Activated T-cell treated with anti-CD3 and anti-CD28 coated beads for 4 hours (primary cell): ENCODE data around the gene WDR31.
"Not testable (repeated sequence)": the region's sequence is repeated elsewhere in the genome, so short reads cannot be mapped to it uniquely, and the experiment has no call there.

Source experiments
- DNase-seq: peaks from one replicate; pipeline ENCODE4 v3.0.0-alpha.2; 2020

WDR31 gene

DNA sequence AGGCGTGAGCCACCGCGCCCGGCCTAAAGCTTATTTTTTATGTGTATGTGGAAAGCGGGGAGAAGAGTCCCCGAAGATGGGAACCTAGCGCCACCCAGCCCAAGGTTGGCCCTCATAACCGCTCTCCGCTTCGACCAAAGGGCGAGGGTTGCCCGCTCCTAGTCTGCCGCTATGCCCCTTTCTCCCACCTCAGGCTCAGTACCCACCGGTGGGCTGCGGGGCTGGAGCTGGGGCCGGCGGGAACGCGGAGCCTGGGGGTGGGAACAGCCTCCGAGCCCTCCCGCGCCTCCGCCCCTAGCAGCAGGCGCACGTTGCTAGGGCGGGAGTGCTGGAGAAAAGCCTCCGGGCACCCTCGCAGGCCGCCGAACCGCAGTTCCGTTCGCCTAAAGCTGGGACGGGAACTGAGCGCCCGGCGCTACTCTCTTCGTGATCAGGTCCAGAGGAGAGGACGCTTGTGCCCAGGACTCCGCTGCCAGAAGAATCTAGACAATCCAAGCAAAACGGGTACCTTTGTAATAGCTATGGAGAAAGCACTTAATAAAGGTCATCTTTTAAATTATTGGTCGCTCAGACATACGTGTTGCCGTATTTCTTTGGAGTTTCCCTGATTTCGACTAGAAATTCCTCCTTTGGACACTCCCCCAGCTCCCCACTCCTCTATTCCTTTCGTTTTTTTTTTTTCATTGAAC, at the start of gene WDR31:
WDR31 (minus strand) TSS at position 265 of the 689 bp plus-strand sequence. CDS start 8,253 bp downstream, outside the sequence.
- DNase-seq, result peak; percentile 71

DNA sequence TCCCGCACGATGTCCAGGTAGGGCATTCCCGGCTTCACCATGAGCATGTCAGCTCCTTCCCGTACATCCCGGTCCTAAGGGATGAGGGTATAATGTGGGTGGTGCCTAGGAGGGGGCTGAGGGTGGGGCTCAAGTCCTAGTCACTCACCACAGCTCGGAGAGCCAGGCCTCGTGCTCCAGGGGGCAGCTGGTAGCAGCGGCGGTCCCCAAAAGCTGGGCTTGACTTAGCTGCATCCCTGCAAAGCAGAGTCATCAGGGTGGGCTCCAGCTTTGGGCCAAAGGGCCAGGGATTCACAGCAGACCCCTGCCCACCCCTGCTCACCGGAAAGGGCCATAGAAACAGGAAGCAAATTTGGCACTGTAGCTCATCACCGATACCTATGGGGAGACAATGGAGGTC, 49.4 kb upstream of the WDR31 start:
- DNase-seq, result no peak

DNA sequence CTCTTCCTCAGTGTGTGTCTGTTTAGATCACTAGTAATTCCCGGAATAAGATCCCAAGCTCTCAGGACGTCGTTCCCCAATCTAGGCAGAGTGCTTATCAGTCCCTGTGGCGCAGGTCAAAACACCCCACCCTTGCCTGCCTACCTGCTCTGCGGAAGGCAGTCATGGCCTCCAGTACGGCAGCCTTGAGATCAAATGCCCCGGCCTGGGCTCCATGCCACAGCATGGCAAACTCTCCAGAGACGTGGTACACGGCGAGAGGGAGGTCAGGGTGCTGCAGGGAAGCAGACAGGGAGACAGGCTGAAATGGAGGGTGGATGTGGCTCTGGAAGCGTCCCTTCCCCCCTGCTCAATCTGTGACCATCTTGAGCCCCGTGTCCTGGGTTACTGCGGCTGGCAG, 48.8 kb upstream of the WDR31 start:
- DNase-seq, result no peak

DNA sequence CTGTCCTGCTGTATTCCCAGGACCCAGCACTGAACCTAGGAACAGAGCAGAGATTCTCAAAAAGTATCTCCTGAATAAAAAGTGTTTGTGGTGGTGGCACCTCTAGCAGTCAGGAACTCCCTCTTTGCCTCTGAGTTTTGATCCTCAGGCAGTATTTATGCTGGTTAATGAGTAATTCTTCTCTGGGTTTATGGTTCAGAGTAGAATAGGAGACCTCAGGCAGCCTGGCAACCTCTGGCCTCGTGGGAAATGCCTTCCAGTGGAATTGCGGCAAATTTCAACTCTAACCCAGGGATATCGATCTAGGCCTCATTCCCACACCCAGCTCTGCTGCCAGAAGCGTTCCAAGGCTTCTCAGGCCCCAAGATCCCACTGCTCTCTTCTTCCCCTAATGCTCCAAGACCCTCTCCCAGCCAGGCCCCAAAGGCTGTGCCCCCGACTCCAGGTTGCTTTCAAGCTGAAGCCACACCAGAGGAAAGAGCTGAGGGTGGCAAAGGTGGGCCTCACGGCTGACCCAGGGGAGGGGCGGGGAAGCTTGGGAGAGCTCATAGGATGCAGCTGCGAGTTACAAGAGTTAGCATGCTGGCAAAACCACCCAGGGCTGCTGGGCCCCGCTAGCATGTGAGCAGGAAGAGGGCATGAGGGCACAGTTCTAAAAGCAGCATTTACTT, 47.6 kb upstream of the WDR31 start:
- DNase-seq, result no peak

DNA sequence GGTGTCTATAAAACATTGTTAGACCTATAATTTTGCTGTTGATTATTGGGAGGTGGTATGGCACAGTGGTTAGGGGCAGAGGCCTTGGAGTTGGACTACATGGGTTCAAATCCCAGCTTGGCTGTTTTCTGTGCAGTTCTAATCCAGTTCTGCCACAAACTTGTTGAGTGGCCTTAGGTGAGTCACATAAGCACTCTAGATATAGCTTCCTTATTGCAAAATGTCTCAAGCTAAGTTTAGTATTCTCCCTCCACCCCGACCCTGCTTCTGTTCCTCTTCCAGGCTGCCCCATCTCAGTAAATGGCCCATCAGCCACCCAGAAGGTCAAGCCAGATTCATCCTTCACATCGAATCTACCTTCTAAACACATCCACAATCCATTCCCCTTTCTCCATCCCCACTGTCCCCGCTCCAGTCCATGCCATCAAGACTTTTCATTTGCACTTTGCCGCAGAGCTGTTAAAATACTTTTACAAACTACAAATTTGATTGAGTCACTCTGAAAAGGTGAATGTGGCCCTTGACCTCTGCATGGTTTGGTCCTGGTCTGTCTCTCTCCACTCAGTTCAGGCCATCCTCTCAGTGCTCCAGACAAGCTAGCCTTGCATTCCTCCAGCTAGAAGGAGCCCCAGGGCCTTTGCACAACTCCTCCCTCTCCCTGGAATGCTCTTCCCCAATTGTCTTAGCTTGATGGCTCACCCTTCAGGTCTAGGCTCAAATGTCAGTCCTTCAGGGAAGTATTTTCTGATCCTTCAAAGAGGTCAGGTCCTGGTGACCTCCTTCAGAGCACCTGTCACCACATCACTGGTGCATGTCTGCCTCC, 46.7 kb upstream of the WDR31 start:
- no peak for DNase-seq

DNA sequence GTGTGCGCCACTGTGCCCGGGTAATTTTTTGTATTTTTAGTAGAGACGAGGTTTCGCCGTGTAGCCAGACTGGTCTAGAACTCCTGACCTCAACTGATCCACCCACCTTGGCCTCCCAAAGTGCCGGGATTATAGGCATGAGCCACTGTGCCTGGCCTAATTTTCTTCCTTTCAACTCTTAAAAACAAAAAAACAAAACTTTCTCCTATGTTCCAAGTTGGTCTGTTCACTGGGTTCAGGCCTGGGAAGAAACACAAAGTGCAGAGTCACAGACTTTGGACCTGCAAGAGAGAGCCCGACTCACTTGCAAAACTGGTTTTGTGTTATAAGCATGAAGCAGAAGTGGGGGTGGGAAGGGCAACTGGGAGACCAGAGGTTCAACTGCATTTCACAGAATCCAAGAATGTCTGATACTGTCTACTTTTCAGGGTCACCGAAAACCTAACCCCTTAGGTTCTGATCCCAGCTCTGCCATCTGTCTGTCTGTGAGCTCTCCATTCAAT, 41.9 kb upstream of the WDR31 start:
- DNase-seq, result no peak

DNA sequence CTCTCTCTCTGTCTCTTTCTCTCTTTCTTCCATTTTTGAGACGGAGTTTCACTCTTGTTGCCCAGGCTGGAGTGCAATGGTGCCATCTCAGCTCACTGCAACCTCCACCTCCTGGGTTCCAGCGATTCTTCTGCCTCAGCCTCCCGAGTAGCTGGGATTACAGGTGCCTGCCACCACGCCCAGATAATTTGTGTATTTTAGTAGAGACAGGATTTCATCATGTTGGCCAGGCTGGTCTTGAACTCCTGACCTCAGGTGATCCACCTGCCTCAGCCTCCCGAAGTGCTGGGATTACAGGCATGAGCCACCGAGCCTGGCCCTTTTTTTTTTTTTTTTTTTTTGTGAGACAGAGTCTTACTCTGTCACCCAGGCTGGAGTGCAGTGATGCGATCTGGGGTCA, 41.4 kb upstream of the WDR31 start:
- not testable (repeated sequence) for DNase-seq

DNA sequence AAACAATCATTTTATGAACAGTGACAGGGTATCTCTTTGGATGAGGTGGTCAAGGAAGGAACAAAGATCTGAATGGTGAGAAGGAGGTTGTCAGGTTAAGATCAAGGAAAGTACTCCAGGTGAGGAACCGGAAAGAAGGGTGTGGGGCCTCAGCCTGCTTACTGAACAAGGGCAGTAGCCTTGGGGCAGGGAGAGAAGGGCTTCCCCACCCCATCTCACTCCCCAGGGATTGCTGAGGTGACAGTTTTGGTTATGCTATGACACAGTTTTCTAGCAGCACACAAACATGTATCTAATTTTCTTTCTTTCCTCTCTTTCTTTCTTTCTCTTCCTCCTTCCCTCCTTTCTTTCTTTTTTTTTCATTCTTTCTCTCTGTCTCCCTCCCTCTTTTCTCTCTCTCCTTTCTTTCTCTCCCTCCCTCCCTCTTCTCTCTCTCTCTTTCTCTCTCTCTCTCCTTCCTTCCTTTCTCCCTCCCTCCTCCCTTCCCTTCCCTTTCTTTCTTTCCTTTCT, 40.8 kb upstream of the WDR31 start:
- DNase-seq, result no peak

DNA sequence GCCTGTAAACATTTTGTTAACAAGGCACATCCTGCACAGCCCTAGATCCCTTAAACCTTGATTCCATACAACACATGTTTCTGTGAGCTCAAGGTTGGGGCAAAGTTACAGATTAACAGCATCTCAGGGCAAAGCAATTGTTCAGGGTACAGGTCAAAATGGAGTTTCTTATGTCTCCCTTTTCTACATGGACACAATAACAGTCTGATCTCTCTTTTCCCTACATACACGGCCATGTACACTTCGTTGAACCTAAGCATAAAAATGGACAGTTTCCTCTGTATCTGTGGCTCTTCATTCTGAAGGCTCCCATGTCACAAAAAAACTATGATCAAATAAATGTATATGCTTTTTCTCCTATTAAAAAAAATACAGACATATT, 39.7 kb upstream of the WDR31 start:
- DNase-seq, result not testable (repeated sequence)

DNA sequence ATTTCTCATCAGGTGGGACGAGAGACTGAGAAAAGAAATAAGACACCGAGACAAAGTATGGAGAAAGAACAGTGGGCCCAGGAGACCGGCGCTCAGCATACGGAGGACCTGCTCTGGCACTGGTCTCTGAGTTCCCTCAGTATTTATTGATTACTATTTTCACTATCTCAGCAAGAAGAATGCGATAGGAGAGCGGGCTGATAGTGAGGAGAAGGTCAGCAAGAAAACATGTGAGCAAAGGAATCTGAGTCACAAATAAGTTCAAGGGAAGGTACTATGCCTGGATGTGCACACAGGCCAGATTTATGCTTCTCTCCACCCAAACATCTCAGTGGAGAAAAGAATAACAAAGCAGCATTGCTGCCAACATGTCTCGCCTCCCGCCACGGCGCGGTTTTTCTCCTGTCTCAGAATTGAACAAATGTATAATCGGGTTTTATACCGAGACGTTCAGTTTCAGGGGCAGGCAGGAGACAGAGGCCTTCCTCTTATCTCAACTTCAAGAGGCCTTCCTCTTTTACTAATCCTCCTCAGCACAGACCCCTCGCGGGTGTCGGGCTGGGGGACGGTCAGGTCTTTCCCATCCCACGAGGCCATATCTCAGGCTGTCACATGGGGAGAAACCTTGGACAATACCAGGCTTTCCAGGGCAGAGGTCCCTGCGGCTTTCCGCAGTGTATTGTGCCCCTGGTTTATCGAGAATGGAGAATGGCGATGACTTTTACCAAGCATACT, 39.2 kb upstream of the WDR31 start:
- DNase-seq, result not testable (repeated sequence)

DNA sequence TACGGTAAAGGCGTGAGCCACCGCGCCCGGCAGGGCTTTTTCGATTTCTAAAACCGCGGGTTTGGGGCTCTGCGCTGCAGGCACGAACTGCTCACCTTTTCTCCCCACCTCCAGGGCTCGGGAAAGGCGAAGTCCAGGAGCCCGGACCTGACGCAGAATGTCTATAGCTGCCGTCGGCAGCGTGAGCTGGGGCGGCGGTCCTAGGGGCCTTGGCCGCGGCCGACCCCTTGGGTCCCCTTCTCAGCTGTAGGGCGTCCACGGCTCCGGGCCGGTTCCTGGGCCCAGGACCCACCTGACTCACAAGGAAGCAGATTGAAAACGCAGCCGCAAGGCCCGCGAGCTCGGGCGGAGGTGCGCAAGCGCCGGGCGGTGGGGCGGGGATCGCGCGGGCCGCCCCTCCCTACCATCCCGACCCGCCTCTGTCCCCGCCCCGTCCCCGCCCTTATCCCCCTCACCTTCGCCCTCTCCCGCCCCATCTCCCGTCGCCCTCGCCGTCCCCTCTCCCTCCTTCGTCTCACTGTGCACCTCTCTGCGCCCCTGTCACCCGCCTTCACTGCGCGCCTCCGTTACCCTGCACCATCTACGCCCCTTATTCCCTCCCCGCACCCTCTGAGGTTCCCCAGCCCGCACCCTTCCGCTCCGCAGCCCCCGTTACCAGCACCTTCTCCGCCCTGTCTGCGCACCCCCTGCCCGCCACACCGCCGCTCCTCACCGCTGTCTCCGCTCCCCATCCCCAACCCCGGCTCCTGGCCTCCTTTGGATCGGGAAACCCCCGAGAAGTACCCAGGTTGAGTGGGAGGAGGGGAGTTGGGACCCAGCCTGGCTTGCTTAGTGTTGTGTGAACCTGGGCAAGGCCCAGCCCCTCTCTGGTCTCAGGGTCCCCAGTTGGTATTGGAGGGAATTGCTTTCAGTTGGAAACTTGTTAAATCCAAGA, 36.8 kb upstream of the WDR31 start, which contains the start of gene HDHD3:
HDHD3 (minus strand) TSS at position 353 of the 934 bp plus-strand sequence. CDS start 2,632 bp downstream, outside the sequence.
- peak; percentile 66 for DNase-seq

DNA sequence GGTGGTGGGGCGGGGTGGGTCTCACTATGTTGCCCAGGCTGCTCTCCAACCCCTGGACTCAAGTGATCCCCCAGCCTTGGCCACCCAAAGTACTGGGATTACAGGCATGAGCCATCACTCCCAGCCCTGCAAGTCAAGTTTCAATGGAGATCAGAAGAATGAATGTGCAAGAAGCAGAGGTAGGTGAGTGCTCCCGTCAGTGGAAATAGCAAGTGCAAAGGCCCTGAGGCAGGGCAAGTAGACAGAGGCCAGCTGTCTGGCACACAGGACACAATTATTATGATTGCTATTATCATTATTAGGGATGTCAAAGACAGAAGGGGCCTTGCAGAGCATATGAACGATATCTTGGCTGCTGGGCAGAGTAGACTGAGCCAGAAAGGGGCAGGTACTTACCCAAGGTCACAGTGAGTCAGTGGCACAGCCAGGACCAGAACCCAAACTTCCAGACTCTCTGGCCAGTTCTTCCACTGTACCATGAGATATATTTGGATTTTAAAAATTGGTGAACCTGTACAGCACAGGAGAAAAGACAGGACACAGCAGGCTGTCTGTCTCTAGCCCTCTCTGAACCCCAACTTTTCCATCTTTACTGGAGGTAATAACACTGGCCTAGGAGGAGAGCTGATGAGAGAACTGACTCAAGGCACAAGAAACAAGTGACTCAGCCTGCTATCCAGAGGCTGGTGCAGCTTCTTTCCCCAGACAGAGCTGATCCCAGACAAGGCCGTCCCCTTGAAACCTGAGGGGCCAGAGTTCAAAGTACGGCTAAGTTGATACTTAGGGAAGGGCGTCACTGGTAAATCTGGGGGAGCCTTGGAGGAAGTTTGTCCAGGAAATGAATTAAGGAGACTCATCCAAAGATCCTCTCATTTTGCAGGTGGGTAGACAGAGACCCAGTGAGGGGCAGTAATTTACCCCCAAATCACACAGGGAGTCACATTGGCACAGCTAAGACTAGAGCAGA, 35.3 kb upstream of the WDR31 start:
- no peak for DNase-seq

DNA sequence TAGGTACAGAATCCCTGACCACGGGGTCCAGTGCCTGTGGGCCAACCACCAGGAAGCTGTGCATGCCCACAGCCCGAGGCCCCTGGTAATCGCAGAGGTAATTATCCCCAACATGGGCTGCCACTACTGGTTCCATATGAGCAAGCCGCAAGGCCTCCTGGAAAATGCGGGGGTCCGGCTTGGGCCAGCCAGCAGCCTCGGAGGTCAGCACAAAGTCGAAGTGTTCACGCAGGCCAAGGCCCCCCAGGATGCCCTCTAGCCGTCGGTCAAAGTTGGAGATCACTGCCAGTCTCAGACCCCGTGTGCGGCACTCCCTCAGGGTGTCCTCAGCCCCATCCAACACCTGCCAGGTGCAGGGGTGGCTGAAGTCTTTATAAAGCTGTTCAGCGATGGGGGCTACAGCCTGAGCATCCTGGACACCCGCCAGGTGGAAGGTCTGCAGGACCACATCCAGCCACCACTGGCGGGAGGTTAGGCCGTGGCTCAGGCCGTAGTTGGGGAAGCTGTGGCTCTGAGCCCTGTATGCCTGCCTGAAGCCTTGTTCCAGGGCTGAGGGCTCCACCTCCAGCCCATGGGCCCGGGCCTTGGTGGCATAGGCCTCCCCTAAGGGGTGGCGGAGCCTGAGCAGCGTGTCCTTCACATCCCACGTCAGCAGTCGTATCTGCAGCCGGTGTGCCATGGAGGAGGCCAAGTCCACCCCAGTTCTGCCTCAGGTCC, 33.8 kb upstream of the WDR31 start:
- no peak for DNase-seq

DNA sequence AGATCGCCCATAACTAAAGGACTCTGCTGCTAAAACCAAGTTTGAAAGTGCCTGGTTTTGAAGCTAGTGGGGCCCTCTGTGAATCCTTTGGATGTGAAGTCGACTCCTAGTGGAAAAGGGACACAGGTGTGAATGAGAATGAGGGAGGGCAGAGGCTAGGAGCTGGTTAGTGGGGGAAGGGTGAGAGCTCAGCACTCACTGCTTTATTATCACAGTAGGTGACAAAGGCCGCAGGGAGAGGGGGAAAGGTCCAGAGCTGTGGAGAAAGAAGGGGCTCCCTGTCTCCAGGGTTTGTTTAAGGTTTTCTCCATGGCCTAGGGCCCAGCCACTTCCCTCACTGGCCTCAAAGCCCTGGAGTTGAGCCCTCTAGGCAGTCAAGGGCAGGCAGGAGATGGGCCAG, 33.2 kb upstream of the WDR31 start:
- DNase-seq, result no peak

DNA sequence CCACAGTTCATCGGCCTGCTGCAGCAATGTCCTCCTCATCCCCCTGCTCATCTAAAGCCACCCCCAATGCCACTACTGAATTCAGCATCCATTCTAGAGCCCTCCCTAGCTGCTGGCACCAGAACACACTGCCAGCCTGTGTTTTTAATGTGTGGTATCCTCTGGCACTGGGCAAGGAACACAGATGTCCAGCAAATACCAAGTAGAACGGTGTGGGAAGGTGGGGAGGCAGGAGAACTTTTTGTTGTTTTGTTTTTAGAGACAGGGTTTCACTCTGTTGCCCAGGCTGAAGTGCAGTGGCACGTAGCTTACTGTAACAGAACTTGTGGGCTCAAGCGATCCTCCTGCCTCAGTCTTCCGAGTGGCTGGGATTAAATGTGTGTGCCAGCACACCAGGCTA, 32.0 kb upstream of the WDR31 start:
- DNase-seq, result no peak

DNA sequence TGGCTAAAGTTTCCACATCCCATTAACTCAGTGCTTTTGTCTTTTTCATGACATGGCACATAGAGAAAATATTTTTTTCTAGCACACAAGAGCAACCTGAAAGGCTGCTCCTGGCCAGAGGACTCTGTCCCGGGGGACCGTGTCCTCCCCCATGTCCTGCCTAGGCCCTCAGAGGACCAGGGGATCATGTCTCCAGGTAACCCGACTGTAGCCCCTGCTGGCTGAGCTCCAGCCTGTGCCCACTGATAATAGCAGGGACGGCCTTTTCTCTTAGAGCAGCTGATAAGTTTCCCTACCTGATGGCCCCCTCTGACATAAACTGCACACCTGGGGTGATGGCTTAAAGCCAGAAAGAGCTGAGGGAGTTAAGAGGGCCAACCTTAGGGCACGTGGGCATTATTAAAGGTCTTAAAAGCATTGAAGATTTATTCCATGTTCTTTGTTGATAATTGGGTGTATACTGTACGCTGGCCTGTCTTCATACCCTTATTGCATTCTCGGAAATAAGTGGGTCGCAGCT, 30.8 kb upstream of the WDR31 start:
- no peak for DNase-seq

DNA sequence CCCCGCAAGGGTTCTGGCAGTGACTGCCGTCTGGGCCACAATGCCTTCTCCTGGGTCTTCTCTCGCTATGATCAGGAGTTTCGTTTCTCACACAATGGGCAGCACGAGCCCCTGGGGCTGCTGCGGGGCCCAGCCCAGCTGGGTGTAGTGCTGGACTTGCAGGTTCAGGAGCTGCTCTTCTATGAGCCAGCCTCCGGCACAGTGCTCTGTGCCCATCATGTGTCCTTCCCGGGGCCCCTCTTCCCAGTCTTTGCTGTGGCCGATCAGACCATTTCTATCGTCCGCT, 29.7 kb upstream of the WDR31 start:
- no peak for DNase-seq

DNA sequence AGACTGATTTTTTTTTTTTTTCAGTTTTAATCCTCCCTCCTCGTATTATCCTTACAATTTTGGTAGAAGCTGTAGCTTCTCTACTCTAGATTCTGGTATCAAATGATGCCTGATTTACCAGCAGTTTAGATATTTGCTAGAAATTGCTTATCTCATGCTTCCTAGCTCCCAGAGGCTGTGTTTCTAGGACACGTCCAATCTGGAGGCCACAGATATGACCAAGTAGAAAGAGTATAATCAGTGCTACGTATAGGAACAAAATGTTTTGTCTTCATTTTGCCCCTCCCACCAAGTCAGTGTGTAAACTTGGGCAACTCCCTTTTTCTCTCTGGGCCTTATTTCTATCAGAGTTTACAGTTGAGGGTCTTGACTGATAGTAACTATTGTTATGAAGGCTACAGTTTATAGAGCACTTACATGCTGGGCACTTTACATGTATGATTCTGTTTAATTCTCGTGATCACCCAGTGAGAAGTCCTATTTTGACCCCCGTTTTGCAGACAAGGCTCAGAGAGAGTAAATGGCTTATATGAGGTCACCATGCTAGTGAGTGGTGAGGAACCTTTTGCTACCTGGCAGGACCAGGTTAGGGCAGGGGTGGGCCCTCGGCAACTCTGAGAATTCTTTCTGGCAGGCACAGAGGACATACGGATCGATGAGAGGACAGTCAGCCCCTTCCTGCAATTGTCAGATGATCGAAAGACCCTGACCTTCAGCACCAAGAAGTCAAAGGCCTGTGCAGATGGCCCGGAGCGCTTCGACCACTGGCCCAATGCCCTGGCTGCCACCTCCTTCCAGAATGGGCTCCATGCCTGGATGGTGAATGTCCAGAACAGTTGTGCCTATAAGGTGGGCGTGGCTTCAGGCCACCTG, 29.1 kb upstream of the WDR31 start:
- DNase-seq, result no peak
